T-helper 2 cell (primary cell): ENCODE results near the gene ALPK1.
"Not testable (repeated sequence)": the region's sequence is repeated elsewhere in the genome, so short reads cannot be mapped to it uniquely, and the experiment has no call there.

Experiments
- DNase-seq, 5 experiments: peaks; one replicate each; pipeline versions ENCODE4 v3.0.0 to v3.0.0-alpha.2; 2012 to 2022

Gene ALPK1

GRCh38 chr4:112379306-112379705 lies 82.1 kb downstream of the ALPK1 start:
- DNase-seq = no peak

- no peak for DNase-seq
These were observed 85.0 kb downstream of the ALPK1 start for GRCh38 chr4:112381996-112382692.

GRCh38 chr4:112386071-112386470 lies 88.9 kb downstream of the ALPK1 start:
- DNase-seq = no peak

- no peak for DNase-seq
These were observed 104.9 kb downstream of the ALPK1 start for GRCh38 chr4:112402098-112402497.

GRCh38 chr4:112403101-112403945 lies 106.2 kb downstream of the ALPK1 start:
- no peak for DNase-seq

GRCh38 chr4:112410364-112410763 lies 113.2 kb downstream of the ALPK1 start:
- no peak for DNase-seq

GRCh38 chr4:112410804-112411203 lies 113.6 kb downstream of the ALPK1 start:
- no peak for DNase-seq

GRCh38 chr4:112411781-112412550 lies 114.8 kb downstream of the ALPK1 start:
- no peak for DNase-seq

- DNase-seq = no peak
These were observed 119.3 kb downstream of the ALPK1 start for GRCh38 chr4:112416464-112416863.

GRCh38 chr4:112418092-112418491 lies 120.9 kb downstream of the ALPK1 start:
- DNase-seq = no peak

GRCh38 chr4:112421911-112422310 lies 124.7 kb downstream of the ALPK1 start:
- DNase-seq = no peak

- DNase-seq = no peak
These were observed 125.5 kb downstream of the ALPK1 start for GRCh38 chr4:112422644-112423043.

GRCh38 chr4:112423591-112423990 lies 126.4 kb downstream of the ALPK1 start:
- no peak for DNase-seq

- no peak for DNase-seq
These were observed 128.7 kb downstream of the ALPK1 start for GRCh38 chr4:112425823-112426222.

- DNase-seq = no peak
These were observed 129.2 kb downstream of the ALPK1 start for GRCh38 chr4:112426416-112426815.

- DNase-seq = no peak
These were observed 134.0 kb downstream of the ALPK1 start for GRCh38 chr4:112431158-112431557.

GRCh38 chr4:112436987-112437386 lies 139.8 kb downstream of the ALPK1 start:
- no peak for DNase-seq

- DNase-seq = not testable (repeated sequence)
These were observed 145.1 kb downstream of the ALPK1 start for GRCh38 chr4:112442226-112442625.

GRCh38 chr4:112448306-112449132 lies 151.3 kb downstream of the ALPK1 start:
- DNase-seq = no peak

- no peak for DNase-seq
These were observed 152.5 kb downstream of the ALPK1 start for GRCh38 chr4:112449708-112450107.

GRCh38 chr4:112451104-112451503 lies 153.9 kb downstream of the ALPK1 start:
- no peak for DNase-seq

GRCh38 chr4:112451831-112452230 lies 154.7 kb downstream of the ALPK1 start:
- no peak for DNase-seq
